RWPE2 (cell line): ENCODE results near the gene TCTN1.
"Not testable (repeated sequence)": the region's sequence is repeated elsewhere in the genome, so short reads cannot be mapped to it uniquely, and the experiment has no call there.

Experiments
- ATAC-seq: fragments of 200-7000 bp; cut with Tn5 transposase; 3 replicates; pipeline ENCODE4 v1.9.1; 2021; ENCODE audit warnings: low read depth
- DNase-seq: peaks from one replicate; pipeline ENCODE4 v3.0.0-alpha.2; 2020; ENCODE audit warnings: low spot score
- H3K27ac ChIP-seq: fragments of 450-650 bp; 2 replicates; pipeline ENCODE4 v1.5.1; 2017; ENCODE audit warnings: mild to moderate bottlenecking; ENCODE audit not compliant: poor library complexity, severe bottlenecking
- H3K27me3 ChIP-seq: fragments of 250-450 bp; sonication (Bioruptor Pico); 2 replicates; pipeline ENCODE4 v1.5.1; 2021; ENCODE audit warnings: mild to moderate bottlenecking, moderate library complexity; ENCODE audit not compliant: insufficient read depth, poor library complexity, severe bottlenecking
- H3K36me3 ChIP-seq: fragments of 250-450 bp; sonication (Bioruptor Pico); 2 replicates; pipeline ENCODE4 v1.5.1; 2020; ENCODE audit warnings: low read depth, mild to moderate bottlenecking, moderate library complexity
- H3K4me1 ChIP-seq: fragments of 250-450 bp; sonication (Bioruptor Pico); 2 replicates; pipeline ENCODE4 v1.5.1; 2021; ENCODE audit warnings: mild to moderate bottlenecking, moderate library complexity; ENCODE audit not compliant: insufficient read depth, poor library complexity, severe bottlenecking
- H3K4me3 ChIP-seq: fragments of 250-450 bp; sonication (Bioruptor Pico); 2 replicates; pipeline ENCODE4 v1.5.1; 2021; ENCODE audit warnings: mild to moderate bottlenecking, moderate library complexity; ENCODE audit not compliant: severe bottlenecking
- H3K9me3 ChIP-seq: fragments of 250-450 bp; sonication (Bioruptor Pico); 2 replicates; pipeline ENCODE4 v1.5.1; 2021; ENCODE audit warnings: mild to moderate bottlenecking, moderate library complexity; ENCODE audit not compliant: severe bottlenecking
- TF ChIP-seq, protein P1 (sequence below): fragments of 450-650 bp; IDR thresholded peaks from one replicate; pipeline ENCODE4 v1.5.1; 2017; ENCODE audit warnings: mild to moderate bottlenecking, moderate library complexity; ENCODE audit not compliant: poor library complexity, severe bottlenecking

The TCTN1 gene

GRCh38 chr12:110590059-110590458, 23.9 kb upstream of the TCTN1 start:
- TF ChIP-seq, protein P1, sequence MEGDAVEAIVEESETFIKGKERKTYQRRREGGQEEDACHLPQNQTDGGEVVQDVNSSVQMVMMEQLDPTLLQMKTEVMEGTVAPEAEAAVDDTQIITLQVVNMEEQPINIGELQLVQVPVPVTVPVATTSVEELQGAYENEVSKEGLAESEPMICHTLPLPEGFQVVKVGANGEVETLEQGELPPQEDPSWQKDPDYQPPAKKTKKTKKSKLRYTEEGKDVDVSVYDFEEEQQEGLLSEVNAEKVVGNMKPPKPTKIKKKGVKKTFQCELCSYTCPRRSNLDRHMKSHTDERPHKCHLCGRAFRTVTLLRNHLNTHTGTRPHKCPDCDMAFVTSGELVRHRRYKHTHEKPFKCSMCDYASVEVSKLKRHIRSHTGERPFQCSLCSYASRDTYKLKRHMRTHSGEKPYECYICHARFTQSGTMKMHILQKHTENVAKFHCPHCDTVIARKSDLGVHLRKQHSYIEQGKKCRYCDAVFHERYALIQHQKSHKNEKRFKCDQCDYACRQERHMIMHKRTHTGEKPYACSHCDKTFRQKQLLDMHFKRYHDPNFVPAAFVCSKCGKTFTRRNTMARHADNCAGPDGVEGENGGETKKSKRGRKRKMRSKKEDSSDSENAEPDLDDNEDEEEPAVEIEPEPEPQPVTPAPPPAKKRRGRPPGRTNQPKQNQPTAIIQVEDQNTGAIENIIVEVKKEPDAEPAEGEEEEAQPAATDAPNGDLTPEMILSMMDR = no peak
- H3K4me3 ChIP-seq = no peak overlapping the region
- DNase-seq = no peak
- H3K4me1 ChIP-seq = peaks cover 4% of the 10 kb centered on the region
- no peaks in the 10 kb centered on the region for H3K9me3 ChIP-seq
- ATAC-seq = no peak
- no peak overlapping the region for H3K27ac ChIP-seq
- H3K36me3 ChIP-seq = no peaks in the 10 kb centered on the region
- H3K27me3 ChIP-seq = no peaks in the 10 kb centered on the region

- ATAC-seq (no peak), DNase-seq (no peak)
- H3K4me3 ChIP-seq = no peak overlapping the region
- no peaks in the 10 kb centered on the region for H3K27me3 ChIP-seq
- TF ChIP-seq, protein P1 = no peak
- no peaks in the 10 kb centered on the region for H3K36me3 ChIP-seq
- H3K9me3 ChIP-seq = no peaks in the 10 kb centered on the region
- H3K27ac ChIP-seq = no peak overlapping the region
- no peaks in the 10 kb centered on the region for H3K4me1 ChIP-seq
Observed at GRCh38 chr12:110590806-110591326, 23.1 kb upstream of the TCTN1 start.

DNA sequence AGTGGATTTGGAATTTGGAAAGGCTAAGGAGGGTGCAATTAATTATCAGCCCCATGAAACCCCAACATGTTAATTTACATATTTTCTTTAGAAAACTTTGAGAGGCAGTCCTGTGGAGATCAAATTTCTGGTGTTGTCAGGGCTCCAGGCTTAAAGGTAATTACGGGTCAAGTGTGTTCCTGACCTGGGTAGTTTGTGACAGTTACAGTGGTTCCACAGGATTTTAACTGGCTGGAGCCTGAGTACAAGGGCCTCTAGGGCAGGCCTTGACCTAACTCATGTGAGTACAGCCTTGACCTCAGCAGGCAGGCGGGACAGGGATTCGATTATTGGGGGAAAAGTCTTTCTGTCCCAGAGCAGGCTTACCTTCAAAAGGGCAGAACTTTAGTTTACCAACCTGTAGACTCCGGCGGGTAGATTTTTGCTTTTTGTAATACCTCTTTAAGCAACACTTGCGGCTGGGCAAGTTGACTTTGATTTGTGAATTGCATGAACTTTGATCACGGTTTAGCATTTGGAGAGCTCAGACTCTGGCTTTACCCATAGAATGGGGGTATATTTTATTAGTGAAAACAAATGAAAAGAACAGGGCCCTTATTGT, 22.4 kb upstream of the TCTN1 start:
- TF ChIP-seq, protein P1 = no peak
- H3K4me3 ChIP-seq = no peak overlapping the region
- H3K9me3 ChIP-seq = no peaks in the 10 kb centered on the region
- DNase-seq = no peak
- no peaks in the 10 kb centered on the region for H3K4me1 ChIP-seq
- ATAC-seq = no peak
- no peaks in the 10 kb centered on the region for H3K36me3 ChIP-seq
- no peak overlapping the region for H3K27ac ChIP-seq
- H3K27me3 ChIP-seq = no peaks in the 10 kb centered on the region

DNA sequence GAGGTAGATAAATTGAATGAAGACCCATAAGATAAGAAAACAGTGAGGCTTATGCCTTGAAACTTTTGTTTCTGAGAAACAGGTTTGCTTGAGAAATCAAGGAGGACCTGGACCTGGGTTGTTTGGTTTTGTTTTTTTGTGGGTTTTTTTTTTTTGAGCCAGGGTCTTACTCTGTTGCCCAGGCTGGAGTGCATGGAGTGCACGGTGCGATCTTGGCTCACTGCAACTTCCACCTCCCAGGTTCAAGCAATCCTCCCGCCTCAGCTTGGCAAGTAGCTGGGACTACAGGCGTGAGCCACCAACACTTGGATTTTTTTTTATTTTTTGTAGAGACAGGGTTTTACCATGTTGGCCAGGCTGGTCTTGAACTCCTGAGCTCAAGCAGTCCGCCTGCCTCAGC, 21.9 kb upstream of the TCTN1 start:
- DNase-seq = no peak

GRCh38 chr12:110592919-110593318, 21.0 kb upstream of the TCTN1 start:
- not testable (repeated sequence) for DNase-seq, H3K27me3 ChIP-seq, H3K36me3 ChIP-seq, H3K27ac ChIP-seq, H3K4me3 ChIP-seq, H3K4me1 ChIP-seq, ATAC-seq, H3K9me3 ChIP-seq

More for the DNA sequence above, 21.9 kb upstream of the TCTN1 start:
- H3K27ac ChIP-seq = no peak overlapping the region
- H3K4me1 ChIP-seq = no peaks in the 10 kb centered on the region
- no peak overlapping the region for H3K4me3 ChIP-seq
- no peaks in the 10 kb centered on the region for H3K9me3 ChIP-seq
- no peaks in the 10 kb centered on the region for H3K27me3 ChIP-seq
- ATAC-seq = no peak
- TF ChIP-seq, protein P1 = no peak
- no peaks in the 10 kb centered on the region for H3K36me3 ChIP-seq
